H1 (cell line): ENCODE data around the gene GRAMD1B. TPM values are rescaled to one million over a fixed set of nuclear protein-coding genes. Genes with fewer than 3 reads are reported as not detected.

Experiments used
- CTCF ChIA-PET: fragments of 300-600 bp; sonication (Branson Sonifier 250); formaldehyde crosslinking; loops from one replicate; lab custom pipeline; 2021; ENCODE audit not compliant: partially characterized antibody; lab: Charles Lee
- POLR2A ChIA-PET: fragments of 300-600 bp; sonication (Branson Sonifier 250); formaldehyde crosslinking; loops from one replicate; lab custom pipeline; 2021; ENCODE audit warnings: inconsistent platforms; ENCODE audit not compliant: partially characterized antibody; lab: Charles Lee
- DNase-seq, 2 experiments: peaks; one replicate each; pipeline versions ENCODE4 v3.0.0 to v3.0.0-alpha.2; 2010 to 2022; ENCODE audit warnings: low spot score in 2 of 2, low read depth in 1 of 2, mixed read lengths in 1 of 2
- FAIRE-seq: peaks from 2 replicates; lab custom pipeline; 2011; peaks lifted over from hg19 to GRCh38; lab: Jason Lieb, UNC
- H2AFZ ChIP-seq: 2 replicates; pipeline ENCODE4 v1.8.1; 2012; ENCODE audit warnings: low read length, inconsistent platforms
- H2AK5ac ChIP-seq: 2 replicates; pipeline ENCODE4 v1.6.1; 2013; ENCODE audit warnings: low read depth, low read length
- H2BK120ac ChIP-seq: replicated peaks from 2 replicates; pipeline ENCODE3; 2013; ENCODE audit warnings: low read depth, low read length, inconsistent platforms
- H2BK12ac ChIP-seq: 2 replicates; pipeline ENCODE4 v1.6.1; 2013; ENCODE audit warnings: low read depth, low read length
- H2BK15ac ChIP-seq: 2 replicates; pipeline ENCODE4 v1.6.1; 2013; ENCODE audit warnings: low read length
- H2BK20ac ChIP-seq: 2 replicates; pipeline ENCODE4 v1.6.1; 2013; ENCODE audit warnings: low read length
- H2BK5ac ChIP-seq: 2 replicates; pipeline ENCODE4 v1.6.1; 2013; ENCODE audit warnings: low read depth, low read length
- H3K14ac ChIP-seq: 2 replicates; pipeline ENCODE4 v1.6.1; 2013; ENCODE audit warnings: inconsistent platforms; ENCODE audit not compliant: insufficient read length
- H3K18ac ChIP-seq: 2 replicates; pipeline ENCODE4 v1.6.1; 2013; ENCODE audit warnings: low read length; ENCODE audit errors: extremely low read depth
- H3K23ac ChIP-seq: 2 replicates; pipeline ENCODE4 v1.6.1; 2013; ENCODE audit warnings: inconsistent platforms; ENCODE audit not compliant: insufficient read length
- H3K23me2 ChIP-seq: 2 replicates; pipeline ENCODE4 v1.6.1; 2013; ENCODE audit warnings: low read depth, low read length
- H3K27ac ChIP-seq: 2 replicates; pipeline ENCODE4 v1.6.1; 2011; ENCODE audit warnings: low read depth, low read length, inconsistent platforms
- H3K27me3 ChIP-seq, 4 experiments: replicated peaks in 1 of 4; 1 replicate in 1 of 4; 2 replicates in 3 of 4; pipeline versions ENCODE4 v1.6.1 to v1.8.1; 2011 to 2013; ENCODE audit warnings: low read length in 3 of 4, mild to moderate bottlenecking in 3 of 4, inconsistent platforms in 2 of 4, mixed read lengths in 2 of 4, moderate library complexity in 1 of 4; ENCODE audit not compliant: control insufficient read depth in 3 of 4, insufficient read depth in 3 of 4; ENCODE audit errors: extremely low read depth in 1 of 4
- H3K36me3 ChIP-seq, 4 experiments: 2 replicates each; pipeline versions ENCODE4 v1.6.1 to v1.8.1; 2011 to 2013; ENCODE audit warnings: mild to moderate bottlenecking in 4 of 4, low read length in 3 of 4, moderate library complexity in 2 of 4, control low read depth in 1 of 4, inconsistent platforms in 1 of 4; ENCODE audit not compliant: insufficient read depth in 4 of 4, control insufficient read depth in 2 of 4
- H3K4ac ChIP-seq: replicated peaks from 2 replicates; pipeline ENCODE3; 2013; ENCODE audit warnings: low read length, low read depth, mixed read lengths, inconsistent platforms; ENCODE audit not compliant: insufficient read length
- H3K4me1 ChIP-seq, 4 experiments: replicated peaks in 1 of 4; 1 replicate in 1 of 4; 2 replicates in 3 of 4; pipeline versions ENCODE4 v1.6.1 to v1.8.1; 2011 to 2013; ENCODE audit warnings: low read length in 3 of 4, inconsistent platforms in 2 of 4, mixed read lengths in 1 of 4; ENCODE audit not compliant: insufficient read depth in 4 of 4, control insufficient read depth in 3 of 4
- H3K4me2 ChIP-seq, 2 experiments: 2 replicates each; pipeline versions ENCODE4 v1.6.1 to v1.8.1; 2011 to 2013; ENCODE audit warnings: low read depth in 2 of 2, low read length in 2 of 2, control low read depth in 1 of 2, inconsistent platforms in 1 of 2, mild to moderate bottlenecking in 1 of 2; ENCODE audit not compliant: insufficient read depth in 1 of 2
- H3K4me3 ChIP-seq, 4 experiments: fragments of 200-600, 300-600 bp in 1 of 4; sonication (generic), shearing (Covaris generic), sonication (Bioruptor Twin) in 1 of 4; 2 replicates each; pipeline versions ENCODE4 v1.5.1 to v1.8.1; 2011 to 2016; ENCODE audit warnings: low read length in 4 of 4, low read depth in 3 of 4, control low read depth in 2 of 4, inconsistent platforms in 2 of 4, mild to moderate bottlenecking in 2 of 4, mixed read lengths in 1 of 4, moderate library complexity in 1 of 4; ENCODE audit not compliant: insufficient read depth in 2 of 4; ENCODE audit errors: extremely low read depth in 1 of 4
- H3K56ac ChIP-seq: replicated peaks from 2 replicates; pipeline ENCODE3; 2013; ENCODE audit warnings: low read depth, mild to moderate bottlenecking, mixed read lengths, low read length, inconsistent platforms; ENCODE audit not compliant: insufficient read length
- H3K79me1 ChIP-seq: 2 replicates; pipeline ENCODE4 v1.6.1; 2013; ENCODE audit warnings: low read depth, low read length, control low read depth
- H3K79me2 ChIP-seq, 2 experiments: 2 replicates each; pipeline versions ENCODE4 v1.6.1 to v1.8.1; 2012 to 2013; ENCODE audit warnings: low read length in 2 of 2, mild to moderate bottlenecking in 2 of 2, inconsistent platforms in 1 of 2; ENCODE audit not compliant: insufficient read depth in 2 of 2, control insufficient read depth in 1 of 2
- H3K9ac ChIP-seq, 4 experiments: replicated peaks in 1 of 4; 1 replicate in 1 of 4; 2 replicates in 3 of 4; pipeline versions ENCODE4 v1.6.1 to v1.8.1; 2011 to 2013; ENCODE audit warnings: low read depth in 3 of 4, low read length in 3 of 4, control low read depth in 2 of 4, mild to moderate bottlenecking in 2 of 4, moderate library complexity in 2 of 4, inconsistent platforms in 1 of 4; ENCODE audit errors: extremely low read depth in 1 of 4
- H3K9me3 ChIP-seq, 2 experiments: 2 replicates each; pipeline versions ENCODE4 v1.6.1 to v1.8.1; 2012 to 2013; ENCODE audit warnings: mild to moderate bottlenecking in 2 of 2, moderate library complexity in 2 of 2, control low read depth in 1 of 2, inconsistent platforms in 1 of 2, low read depth in 1 of 2, low read length in 1 of 2, mixed read lengths in 1 of 2; ENCODE audit not compliant: insufficient read depth in 2 of 2
- H4K20me1 ChIP-seq, 2 experiments: replicated peaks in 1 of 2; 2 replicates each; pipeline versions ENCODE3 to v1.8.1; 2011 to 2013; ENCODE audit warnings: inconsistent platforms in 2 of 2, low read length in 2 of 2, mild to moderate bottlenecking in 1 of 2; ENCODE audit not compliant: insufficient read depth in 2 of 2, control insufficient read depth in 1 of 2
- H4K5ac ChIP-seq: 2 replicates; pipeline ENCODE4 v1.6.1; 2013; ENCODE audit warnings: low read length, low read depth, mixed read lengths, inconsistent platforms; ENCODE audit not compliant: insufficient read length
- H4K8ac ChIP-seq: 2 replicates; pipeline ENCODE4 v1.8.0; 2013; ENCODE audit warnings: mild to moderate bottlenecking, moderate library complexity, low read length, inconsistent platforms; ENCODE audit not compliant: insufficient read depth; ENCODE audit errors: extremely low read depth
- H4K91ac ChIP-seq: replicated peaks from 2 replicates; pipeline ENCODE3; 2013; ENCODE audit warnings: low read length, mixed read lengths, inconsistent platforms; ENCODE audit not compliant: insufficient read length
- BCL11A ChIP-seq, 2 experiments: IDR thresholded peaks; one replicate each; pipeline ENCODE4 v1.6.1; 2011; ENCODE audit warnings: low read depth in 2 of 2, low read length in 2 of 2, mild to moderate bottlenecking in 2 of 2
- HDAC2 ChIP-seq, 2 experiments: fragments of 300-600 bp in 1 of 2; sonication (generic) in 1 of 2; IDR thresholded peaks; 2 replicates each; pipeline ENCODE4 v1.6.1; 2011 to 2012; ENCODE audit warnings: low read depth in 2 of 2, low read length in 2 of 2, mild to moderate bottlenecking in 2 of 2, moderate library complexity in 2 of 2, borderline replicate concordance in 1 of 2, inconsistent platforms in 1 of 2
- WGBS, 2 experiments: shearing (Covaris generic) in 1 of 2; methylation state at CpG; one replicate each; pipeline versions ENCODE4 v1.1.6 to v1.1.7; 2013 to 2015; ENCODE audit warnings: low lambda C conversion rate in 2 of 2, mixed read lengths in 2 of 2, inconsistent platforms in 1 of 2, low coverage in 1 of 2, missing lambda C conversion rate in 1 of 2; ENCODE audit not compliant: insufficient replicate concordance in 2 of 2, insufficient coverage in 1 of 2, insufficient read length in 1 of 2; ENCODE audit errors: extremely low coverage in 1 of 2, missing lambda C conversion rate in 1 of 2; 5-methylcytosine and 5-hydroxymethylcytosine counted together
- polyA plus RNA-seq, 7 experiments: library from polyadenylated mRNA; depleted of rRNA in 3 of 7; stranded (reverse) in 5 of 7; unstranded in 2 of 7; fragments of >200 nt in 5 of 7; fragments of 200-250 nt in 2 of 7; gene quantifications; 1 replicate in 5 of 7; 2 replicates in 1 of 7; 4 replicates in 1 of 7; pipeline versions ENCODE4 v1.2.1 to v1.2.3, GENCODE V29; 2011 to 2013; ENCODE audit warnings: missing spikeins in 2 of 7, mixed read lengths in 2 of 7
- total RNA-seq: library from RNA; stranded (reverse); fragmentation: NEBNext Ultra II Directional; extraction: Animal tissue kit (Norgen Biotek cat#: 25700); gene quantifications from 2 replicates; pipeline ENCODE4 v1.2.1, GENCODE V29; 2021

Gene GRAMD1B
- total and polyA plus RNA-seq, 2 of the 8 experiments (the other 6 are each of a cell fraction or from before 2014, with no cell fraction given): 10.1 to 21.2 TPM

GRCh38 chr11:123562829-123563228, 132.8 kb downstream of the GRAMD1B start:
- no peak overlapping the region for H2AFZ ChIP-seq
- FAIRE-seq (no peak), DNase-seq (no peak)
- H4K20me1 ChIP-seq: no peaks in the 10 kb centered on the region
- no peak overlapping the region for H3K23ac ChIP-seq
- CTCF ChIA-PET: interaction anchor here (1.5 to 3.7 kb wide), 3 partner anchors 8 to 17 kb away, joined by 8 to 18 read pairs (median 9); no protein-coding TSS in a partner anchor
- H3K79me1 ChIP-seq: peaks cover 3% of the 10 kb centered on the region; the same call in 1 of the 2 replicates
- no peak overlapping the region for H4K5ac ChIP-seq
- H3K27ac ChIP-seq: no peak overlapping the region
- H3K14ac ChIP-seq: no peak overlapping the region
- H3K4ac ChIP-seq: no peak overlapping the region
- H2BK20ac ChIP-seq: no peak overlapping the region
- H3K9me3 ChIP-seq: no peaks in the 10 kb centered on the region
- peaks cover 3 to 4% of the 10 kb centered on the region in 2 experiments; a peak in 2 of 4 replicates for H3K79me2 ChIP-seq
- H4K8ac ChIP-seq: no peak overlapping the region
- no peak overlapping the region for H2BK5ac ChIP-seq
- no peak overlapping the region for H3K4me2 ChIP-seq
- no peak overlapping the region for H2BK120ac ChIP-seq
- H3K23me2 ChIP-seq: no peaks in the 10 kb centered on the region; the same call in 1 of the 2 replicates
- H3K4me1 ChIP-seq: peaks cover 8 to 23% (median 16%) of the 10 kb centered on the region in 4 experiments
- POLR2A ChIA-PET: interaction anchor here (0.5 kb wide), 1 partner anchor 200 kb away, joined by 3 read pairs; no protein-coding TSS in a partner anchor
- H3K27me3 ChIP-seq: no peaks in the 10 kb centered on the region
- H3K36me3 ChIP-seq: no peaks in the 10 kb centered on the region
- no peak overlapping the region for H3K4me3 ChIP-seq
- H3K18ac ChIP-seq: no peak overlapping the region
- H2AK5ac ChIP-seq: no peak overlapping the region
- WGBS, 2 experiments: 90% methylated on average over 8 of the region's 8 CpGs; no CpG with 5 or more reads in 1 of the 2 experiments
- H2BK15ac ChIP-seq: no peak overlapping the region
- H4K91ac ChIP-seq: no peak overlapping the region
- no peak overlapping the region for H3K9ac ChIP-seq
- no peak overlapping the region for H2BK12ac ChIP-seq
- no peak overlapping the region for H3K56ac ChIP-seq
- TF ChIP-seq BCL11A (IDR thresholded peaks at IDR 0.05; ENCODE audit: low read depth in 2 of 2, low read length in 2 of 2): no peak
- no peak for TF ChIP-seq HDAC2 (IDR thresholded peaks at IDR 0.05; ENCODE audit: borderline replicate concordance in 1 of 2, low read depth in 2 of 2, low read length in 2 of 2)
